GM04503 (cell line): Measurements from ENCODE around the gene HOXA5.
A peak's percentile ranks its signal among the peaks of the same experiment; 100 is the strongest.

Experiments
- DNase-seq: peaks from one replicate; pipeline ENCODE4 v3.0.0-alpha.2; 2012; ENCODE audit warnings: low read depth

HOXA5 gene

DNA sequence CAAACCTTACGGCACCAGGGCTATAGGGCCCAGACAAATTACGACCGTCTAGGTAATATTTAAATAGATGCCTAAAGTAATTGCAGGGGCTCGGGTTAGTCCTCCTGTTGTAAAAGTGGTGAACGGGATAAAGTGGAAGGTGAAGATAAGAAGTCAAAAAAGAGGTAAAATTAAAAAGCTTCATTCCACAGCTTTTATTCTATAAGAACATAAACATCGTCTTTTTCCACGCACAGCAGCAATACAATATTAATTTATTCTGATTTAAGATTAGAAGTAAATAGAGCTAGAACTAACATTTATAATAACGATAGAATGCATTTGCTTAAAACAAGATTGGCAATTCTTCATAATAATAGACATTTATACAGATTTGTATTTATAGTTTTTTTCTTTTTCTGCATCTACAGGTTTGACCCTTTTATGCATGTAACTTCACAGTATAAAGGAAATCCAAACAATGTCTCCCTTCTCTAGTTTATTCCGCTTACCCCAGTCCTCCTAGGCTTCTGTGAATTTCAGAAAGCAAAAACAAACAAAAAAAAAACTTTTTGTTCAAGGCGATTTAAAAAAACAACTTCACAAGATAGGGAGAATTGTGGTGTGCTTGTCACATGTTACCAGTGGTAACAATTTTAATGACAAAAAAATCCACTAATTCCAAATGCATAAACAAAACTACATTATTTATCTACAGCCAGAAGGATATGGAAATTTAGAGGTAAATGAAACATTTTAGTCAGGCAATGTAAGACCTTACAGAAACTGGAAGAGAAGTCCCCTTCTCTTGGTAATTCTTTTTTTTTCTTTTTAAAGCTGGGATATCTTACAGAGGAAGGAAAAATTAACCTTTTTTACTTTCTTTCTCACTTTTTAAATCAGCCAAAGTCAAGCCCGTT, 27.2 kb upstream of the HOXA5 start:
- DNase-seq, result no peak

GRCh38 chr7:27169658-27170425, 26.4 kb upstream of the HOXA5 start:
- no peak for DNase-seq

DNA sequence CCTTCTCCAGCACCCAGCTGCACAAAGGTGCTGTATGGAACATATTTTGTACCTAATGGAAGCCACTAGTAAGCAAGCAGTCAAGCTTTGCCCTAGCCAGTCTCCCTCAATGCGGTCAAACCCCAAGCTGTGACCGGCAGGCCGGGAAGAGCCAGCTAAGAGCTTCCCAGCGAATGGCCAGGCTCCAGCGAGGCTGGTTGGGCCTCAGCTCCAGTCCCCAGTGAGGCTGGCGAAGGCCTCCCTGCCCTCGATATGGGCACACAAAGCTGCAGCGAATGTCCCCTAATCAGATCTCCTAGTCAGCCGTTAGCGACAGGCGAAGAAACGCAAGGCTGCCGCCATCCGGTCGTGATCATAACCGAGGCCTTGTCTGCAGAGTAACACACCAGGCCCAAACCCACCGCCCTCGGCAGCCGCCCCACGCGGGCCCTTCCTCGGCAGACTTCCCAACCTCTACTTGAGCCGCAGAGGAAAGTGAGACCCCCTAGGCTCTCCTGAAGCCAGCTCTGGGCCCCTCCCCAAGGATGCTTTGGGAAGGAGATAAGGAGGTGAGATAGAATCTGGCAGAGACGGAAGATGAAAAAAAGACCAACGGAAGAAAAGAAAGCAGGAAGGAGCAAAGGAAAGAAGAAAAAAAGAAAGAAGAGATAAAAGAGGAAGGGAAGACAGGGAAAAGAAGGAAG, 24.9 kb upstream of the HOXA5 start:
- no peak for DNase-seq

GRCh38 chr7:27167916-27168264, 24.4 kb upstream of the HOXA5 start:
- no peak for DNase-seq

DNA sequence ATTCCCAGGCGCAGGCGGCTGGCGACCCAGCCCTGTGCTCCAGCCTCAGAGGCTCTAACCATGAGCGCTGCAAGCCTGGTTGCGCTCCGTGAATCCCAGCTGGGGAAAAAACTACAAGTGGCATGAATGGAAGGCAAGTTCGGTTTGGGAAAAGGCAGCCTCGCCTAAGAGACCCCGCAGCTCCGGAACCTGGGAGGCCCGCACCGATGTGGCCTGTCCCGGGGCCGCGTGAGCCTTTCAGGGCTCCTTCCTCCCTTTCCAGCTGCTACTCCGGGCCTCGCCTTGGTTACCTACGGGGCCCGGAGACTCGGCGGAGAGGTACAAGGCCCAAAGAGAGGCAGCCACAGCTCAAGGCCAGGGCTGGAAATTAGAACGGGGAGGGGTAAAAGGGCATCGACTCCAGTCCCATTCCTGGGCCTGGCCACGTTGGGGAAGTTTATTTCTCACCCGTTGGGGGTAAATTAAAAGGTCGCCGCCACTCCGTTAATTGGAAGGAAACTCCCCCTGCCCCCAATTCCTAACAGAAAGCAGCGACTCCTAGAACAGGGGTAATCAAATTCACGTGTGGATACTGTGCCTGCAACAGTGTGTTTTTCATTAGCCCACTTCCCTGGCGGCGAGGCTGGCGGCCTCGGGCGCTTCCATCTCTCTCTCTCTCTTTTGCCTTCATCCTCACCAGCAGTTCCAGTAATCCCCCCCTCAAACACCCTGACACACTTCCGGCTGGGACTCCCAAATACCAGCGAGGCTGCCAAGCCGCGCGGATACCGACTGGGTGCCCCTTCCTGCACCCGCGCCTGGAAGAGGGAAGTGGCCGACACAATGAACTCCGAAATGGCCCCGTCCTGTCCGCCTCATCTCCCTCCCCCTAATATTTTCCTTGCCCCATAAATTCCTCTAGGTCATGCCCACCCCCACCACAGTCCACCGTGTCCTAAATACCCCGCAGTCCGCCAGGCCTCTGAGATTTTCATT, 23.3 kb upstream of the HOXA5 start:
- no peak for DNase-seq

GRCh38 chr7:27165996-27166530, 22.6 kb upstream of the HOXA5 start:
- DNase-seq, result no peak

- peak; percentile 87 for DNase-seq
Observed at GRCh38 chr7:27165089-27165995, 21.9 kb upstream of the HOXA5 start, which contains the start of gene HOXA9. TSS of gene HOXA9 (minus strand) at chr7:27165537. CDS start at chr7:27165457, 80 bp downstream.

DNA sequence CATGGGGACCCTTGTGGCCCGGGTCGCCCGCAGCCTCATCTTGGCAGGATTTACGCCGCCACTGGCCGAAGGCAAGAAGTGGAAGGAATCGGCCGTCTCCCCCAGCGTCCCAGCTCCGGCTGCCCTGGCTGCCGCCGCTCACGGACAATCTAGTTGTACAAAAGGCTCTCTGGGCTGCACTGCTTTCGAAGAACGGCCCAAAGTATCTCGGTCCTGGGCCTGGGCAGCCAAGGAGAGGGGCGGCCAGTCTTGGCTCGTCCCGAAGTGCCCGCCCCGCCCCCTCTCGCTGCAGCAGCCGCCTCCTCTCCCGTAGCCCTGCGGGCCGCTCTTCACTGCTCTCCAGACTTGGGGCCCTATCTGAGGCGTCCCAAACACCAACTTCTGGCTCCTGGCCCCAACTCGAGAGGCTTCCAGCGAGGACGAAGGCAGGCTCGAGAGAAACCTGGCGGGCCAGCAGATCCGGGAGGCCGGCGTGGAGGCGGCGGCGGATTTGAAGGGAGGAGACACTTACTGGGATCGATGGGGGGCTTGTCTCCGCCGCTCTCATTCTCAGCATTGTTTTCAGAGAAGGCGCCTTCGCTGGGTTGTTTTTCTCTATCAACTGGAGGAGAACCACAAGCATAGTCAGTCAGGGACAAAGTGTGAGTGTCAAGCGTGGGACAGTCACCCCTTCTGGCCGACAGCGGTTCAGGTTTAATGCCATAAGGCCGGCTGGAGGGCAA, 21.0 kb upstream of the HOXA5 start:
- no peak for DNase-seq

DNA sequence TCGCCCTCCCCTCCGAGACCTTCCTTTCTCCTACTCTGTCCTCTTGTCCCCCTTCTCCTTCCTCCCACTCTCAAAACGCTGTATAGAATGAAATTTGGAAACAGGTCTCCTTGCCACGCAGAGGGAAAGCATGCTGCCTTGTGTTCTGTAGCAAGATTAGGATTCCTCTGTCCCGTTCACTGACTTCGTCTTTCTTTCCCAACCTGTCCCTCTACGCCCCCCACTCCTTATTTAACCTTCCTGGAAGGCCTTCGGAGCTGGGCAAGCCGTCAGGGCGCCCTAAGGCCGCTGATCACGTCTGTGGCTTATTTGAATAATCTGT, 20.5 kb upstream of the HOXA5 start:
- no peak for DNase-seq

DNA sequence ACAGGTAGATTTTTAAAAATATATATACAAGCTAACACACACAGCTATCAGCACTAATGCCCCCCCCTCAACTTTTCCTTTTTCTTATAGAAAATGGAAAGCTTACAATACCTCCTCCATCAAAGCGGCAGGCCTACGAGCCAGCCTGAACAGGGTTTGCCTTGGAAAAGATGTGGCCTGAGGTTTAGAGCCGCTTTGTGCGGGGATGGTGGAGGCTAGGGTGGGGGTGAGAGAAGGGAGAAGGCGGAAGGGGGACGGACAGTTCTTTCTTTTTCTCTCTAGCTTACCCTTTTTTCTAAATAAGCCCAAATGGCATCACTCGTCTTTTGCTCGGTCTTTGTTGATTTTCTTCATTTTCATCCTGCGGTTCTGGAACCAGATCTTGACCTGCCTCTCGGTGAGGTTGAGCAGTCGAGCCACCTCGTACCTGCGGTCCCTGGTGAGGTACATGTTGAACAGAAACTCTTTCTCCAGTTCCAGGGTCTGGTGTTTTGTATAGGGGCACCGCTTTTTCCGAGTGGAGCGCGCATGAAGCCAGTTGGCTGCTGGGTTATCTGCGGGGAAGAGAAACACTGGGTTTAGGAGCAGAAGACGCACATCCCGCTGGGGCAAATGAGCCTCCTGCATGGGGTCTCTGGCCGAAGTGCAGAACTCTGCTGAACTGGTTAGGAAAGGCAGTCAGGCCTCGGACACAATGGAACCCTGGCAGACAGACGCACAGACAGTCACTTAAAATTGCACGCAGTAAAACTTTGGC, 20.0 kb upstream of the HOXA5 start:
- no peak for DNase-seq

- DNase-seq, result peak; percentile 21
Observed at GRCh38 chr7:27162561-27163287, 19.2 kb upstream of the HOXA5 start.

DNA sequence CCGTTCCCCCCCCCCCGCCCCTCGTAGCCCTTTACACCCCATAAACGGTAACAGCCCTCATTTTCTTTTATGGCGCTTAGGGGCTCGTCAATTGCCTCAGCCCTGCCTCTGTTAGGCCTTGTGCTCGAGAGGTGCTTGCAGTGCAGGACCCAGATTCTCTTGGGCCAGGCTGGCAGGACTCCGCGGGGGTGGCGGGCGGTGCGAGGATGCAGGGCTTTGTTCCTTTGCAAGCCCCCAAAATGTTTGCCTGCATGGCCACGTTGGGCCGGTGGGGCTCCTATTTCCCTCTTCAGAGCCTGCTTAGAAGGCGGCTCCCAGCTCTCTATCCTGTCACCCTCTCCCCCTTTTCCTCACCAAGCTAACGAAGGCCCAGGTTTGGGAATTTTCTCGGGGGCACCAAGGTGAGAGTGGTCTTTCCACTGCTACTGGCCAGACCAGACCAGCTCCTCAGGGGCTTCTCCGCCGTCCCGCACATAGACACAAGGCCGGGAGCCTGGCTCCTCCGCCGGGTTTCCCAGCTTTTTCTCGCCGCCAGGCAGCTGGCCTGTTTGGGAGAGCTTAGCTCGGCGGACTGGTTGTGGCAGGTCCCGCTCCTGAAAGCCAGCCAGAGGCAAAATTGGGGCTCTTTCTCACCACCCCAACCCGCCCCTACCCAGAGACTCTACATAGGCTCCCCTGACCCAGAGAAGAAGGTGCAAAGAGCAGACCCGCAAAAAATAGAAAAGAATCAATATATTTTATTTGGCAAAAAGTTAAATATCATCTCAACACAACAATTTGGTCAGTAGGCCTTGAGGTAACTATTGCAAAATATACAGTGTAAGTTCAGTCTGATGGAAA, 18.5 kb upstream of the HOXA5 start:
- peak; percentile 15 for DNase-seq

DNA sequence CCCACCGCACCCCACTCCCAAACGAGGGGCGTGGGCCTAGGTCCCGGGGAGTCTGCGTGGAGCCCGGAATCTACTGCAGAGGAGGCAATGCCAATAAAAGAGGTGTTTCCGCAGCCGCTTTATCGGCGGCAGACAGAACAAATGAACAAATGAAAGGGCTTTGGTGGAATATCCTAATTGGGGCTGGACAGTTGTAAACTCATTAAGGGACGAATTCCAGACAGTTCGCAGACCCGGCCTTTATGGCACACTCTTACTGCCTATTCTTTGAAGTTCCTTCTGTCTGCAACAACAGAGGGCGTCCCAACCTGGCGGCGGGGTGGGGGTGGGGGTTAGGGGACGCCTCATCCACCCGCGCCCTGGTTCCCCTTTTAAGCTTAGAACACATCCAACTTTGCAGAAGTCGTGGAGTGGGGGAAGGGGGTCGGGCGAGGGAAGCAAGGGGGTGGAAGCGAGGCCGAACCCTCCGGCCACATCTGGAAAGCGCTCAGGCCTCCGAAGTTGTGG, 17.8 kb upstream of the HOXA5 start:
- DNase-seq, result no peak

DNA sequence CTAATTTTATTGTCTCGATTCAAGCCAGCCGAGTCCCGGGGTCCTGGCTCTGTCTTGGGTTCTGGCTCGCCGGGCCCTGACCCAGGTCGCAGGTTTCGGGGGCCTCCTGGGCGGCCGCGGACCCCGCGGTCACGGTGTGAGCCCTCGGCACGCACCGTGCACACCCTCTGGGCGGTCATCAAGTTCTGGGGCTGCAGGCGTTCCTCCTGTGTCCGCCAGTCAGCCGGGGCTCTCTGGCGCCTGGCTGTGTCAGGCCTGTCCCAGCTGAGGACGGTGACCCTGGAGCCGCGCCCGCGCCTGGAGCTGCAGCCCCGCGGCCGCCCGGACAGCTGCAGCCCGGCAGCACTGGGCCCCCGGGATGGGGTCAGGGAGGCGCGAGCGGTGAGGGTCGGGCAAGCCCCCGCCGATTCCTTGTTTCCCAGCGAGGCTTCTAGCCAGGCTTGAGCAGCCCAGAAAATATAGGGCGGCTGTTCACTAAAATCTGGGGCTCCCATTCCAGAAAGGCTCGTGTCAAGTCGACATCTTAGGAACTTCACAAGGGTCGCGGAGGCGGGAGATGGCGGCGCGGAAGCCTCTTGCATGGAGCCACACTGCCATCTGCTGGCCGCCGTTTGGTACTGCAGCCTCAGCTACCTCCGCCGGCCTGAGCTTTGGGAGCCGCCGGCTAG, 17.2 kb upstream of the HOXA5 start:
- peak; percentile 13 for DNase-seq

DNA sequence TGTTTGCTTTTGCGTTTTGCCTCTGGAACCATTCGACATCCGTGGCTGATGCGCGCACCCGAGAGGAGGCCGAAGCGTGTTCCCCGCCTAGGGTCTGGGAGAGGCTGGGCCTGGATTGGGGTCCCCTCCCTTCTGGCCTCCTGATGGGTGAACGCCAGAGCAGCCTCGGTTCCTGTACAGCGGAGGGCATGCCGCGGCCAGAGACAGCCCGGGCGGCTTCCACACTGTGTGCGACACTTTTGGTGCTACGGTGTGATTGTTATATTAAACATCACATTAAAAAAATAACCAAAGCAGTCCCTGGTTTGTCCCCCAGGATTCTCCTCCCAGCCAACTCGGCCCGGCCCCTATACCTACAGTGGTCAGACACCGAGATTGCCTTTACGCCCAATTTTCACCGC, 16.7 kb upstream of the HOXA5 start:
- no peak for DNase-seq
